Measurements from ENCODE around the gene FAM184A. TPM values are rescaled to one million over a fixed set of nuclear protein-coding genes. Genes with fewer than 3 reads are reported as not detected.

Gene FAM184A
- total RNA-seq, 2 experiments from 2014 or later: not detected

GRCh38 chr6:118984342-118984741 lies 94.1 kb downstream of the FAM184A start:
- ChIA-PET POLR2A (no interaction called here), CTCF (ENCODE audit: unreplicated experiment) (no interaction called here)
- intact Hi-C loops (cut with micrococcal nuclease; ENCODE audit: unreplicated experiment): no loop called here
- Histone ChIP-seq H2AFZ (ENCODE audit: low read length) (no peak overlapping the region), H3K79me2 (ENCODE audit: insufficient read depth, low read depth, low read length) (no peaks in the 10 kb centered on the region), H3K9me2 (ENCODE audit: insufficient read depth, low read length) (no peaks in the 10 kb centered on the region), H3K4me2 (ENCODE audit: low read length) (no peak overlapping the region), H3K4me3 (ENCODE audit: low read depth, low read length, poor library complexity, severe bottlenecking) (no peak overlapping the region), H3K4me1 (ENCODE audit: insufficient read depth, low read length, poor library complexity, severe bottlenecking) (no peaks in the 10 kb centered on the region), H3K36me3 (ENCODE audit: insufficient read depth, low read length) (no peaks in the 10 kb centered on the region), H4K20me1 (ENCODE audit: insufficient read depth, low read length) (no peaks in the 10 kb centered on the region; the same call in 1 of the 2 replicates), H3K27ac (ENCODE audit: low read depth, low read length, poor library complexity, severe bottlenecking) (no peak overlapping the region), H3K9me3 (ENCODE audit: low read length) (no peaks in the 10 kb centered on the region)
- DNase-seq (ENCODE audit: low spot score): no peak
- BruUV-seq (replicated peaks): no TSS peak
- TF ChIP-seq EZH2phosphoT487 (IDR thresholded peaks at IDR 0.05; ENCODE audit: borderline replicate concordance, low read depth, low read length): no peak
- no peak for TF ChIP-seq CTCF (conservative IDR thresholded peaks at IDR 0.05; ENCODE audit: low read length)

GRCh38 chr6:118982575-118982911 lies 95.9 kb downstream of the FAM184A start:
- BruUV-seq (replicated peaks): no TSS peak
- intact Hi-C loops (cut with micrococcal nuclease; ENCODE audit: unreplicated experiment): no loop called here
- TF ChIP-seq EZH2phosphoT487 (IDR thresholded peaks at IDR 0.05; ENCODE audit: borderline replicate concordance, low read depth, low read length) (no peak), CTCF (conservative IDR thresholded peaks at IDR 0.05; ENCODE audit: low read length) (no peak)
- no peak for DNase-seq (ENCODE audit: low spot score)
- Histone ChIP-seq H3K4me2 (ENCODE audit: low read length) (no peak overlapping the region), H3K27ac (ENCODE audit: low read depth, low read length, poor library complexity, severe bottlenecking) (no peak overlapping the region), H3K79me2 (ENCODE audit: insufficient read depth, low read depth, low read length) (no peaks in the 10 kb centered on the region), H2AFZ (ENCODE audit: low read length) (no peak overlapping the region), H3K36me3 (ENCODE audit: insufficient read depth, low read length) (no peaks in the 10 kb centered on the region), H3K9me2 (ENCODE audit: insufficient read depth, low read length) (no peaks in the 10 kb centered on the region), H4K20me1 (ENCODE audit: insufficient read depth, low read length) (no peaks in the 10 kb centered on the region; the same call in 1 of the 2 replicates), H3K9me3 (ENCODE audit: low read length) (no peaks in the 10 kb centered on the region), H3K4me1 (ENCODE audit: insufficient read depth, low read length, poor library complexity, severe bottlenecking) (no peaks in the 10 kb centered on the region), H3K4me3 (ENCODE audit: low read depth, low read length, poor library complexity, severe bottlenecking) (no peak overlapping the region)
- CTCF ChIA-PET (ENCODE audit: unreplicated experiment): no interaction called here
- POLR2A ChIA-PET: no interaction called here

- Histone ChIP-seq H3K79me2 (ENCODE audit: insufficient read depth, low read depth, low read length) (no peaks in the 10 kb centered on the region), H3K27ac (ENCODE audit: low read depth, low read length, poor library complexity, severe bottlenecking) (no peak overlapping the region), H3K36me3 (ENCODE audit: insufficient read depth, low read length) (no peaks in the 10 kb centered on the region), H3K4me1 (ENCODE audit: insufficient read depth, low read length, poor library complexity, severe bottlenecking) (no peaks in the 10 kb centered on the region), H3K4me3 (ENCODE audit: low read depth, low read length, poor library complexity, severe bottlenecking) (no peak overlapping the region), H2AFZ (ENCODE audit: low read length) (no peak overlapping the region), H3K4me2 (ENCODE audit: low read length) (no peak overlapping the region), H3K9me3 (ENCODE audit: low read length) (no peaks in the 10 kb centered on the region), H4K20me1 (ENCODE audit: insufficient read depth, low read length) (no peaks in the 10 kb centered on the region; the same call in 1 of the 2 replicates), H3K9me2 (ENCODE audit: insufficient read depth, low read length) (no peaks in the 10 kb centered on the region)
- no TSS peak for BruUV-seq (replicated peaks)
- DNase-seq (ENCODE audit: low spot score): no peak
- ChIA-PET POLR2A (no interaction called here), CTCF (ENCODE audit: unreplicated experiment) (no interaction called here)
- TF ChIP-seq CTCF (conservative IDR thresholded peaks at IDR 0.05; ENCODE audit: low read length): no peak
- TF ChIP-seq EZH2phosphoT487 (IDR thresholded peaks at IDR 0.05; ENCODE audit: borderline replicate concordance, low read depth, low read length): no peak
- intact Hi-C loops (cut with micrococcal nuclease; ENCODE audit: unreplicated experiment): no loop called here
Measured at GRCh38 chr6:118981884-118982574, 96.4 kb downstream of the FAM184A start.

All from OCI-LY7 (cell line).